Esophagus (tissue), 2 donors: ENCODE measurements around the gene PHF21B. TPM values are rescaled to one million over a fixed set of nuclear protein-coding genes. Genes with fewer than 3 reads are reported as not detected.
"Not testable (repeated sequence)": the region's sequence is repeated elsewhere in the genome, so short reads cannot be mapped to it uniquely, and the experiment has no call there.

Source experiments
- H3K27ac ChIP-seq, 2 donors: one replicate each; pipeline ENCODE4 v1.5.1; 2013; ENCODE audit warnings: low read depth in 2 of 2, mild to moderate bottlenecking in 2 of 2, inconsistent platforms in 1 of 2, low read length in 1 of 2, moderate library complexity in 1 of 2
- H3K27me3 ChIP-seq, 2 donors: one replicate each; pipeline ENCODE4 v1.6.1; 2013; ENCODE audit warnings: low read length in 2 of 2, control low read depth in 1 of 2, mild to moderate bottlenecking in 1 of 2; ENCODE audit not compliant: insufficient read depth in 2 of 2, control insufficient read depth in 1 of 2
- H3K36me3 ChIP-seq, 2 donors: one replicate each; pipeline ENCODE4 v1.6.1; 2013; ENCODE audit warnings: low read length in 1 of 2; ENCODE audit not compliant: control insufficient read depth in 2 of 2, insufficient read depth in 2 of 2
- H3K4me1 ChIP-seq, 2 donors: one replicate each; pipeline ENCODE4 v1.6.1; 2013; ENCODE audit warnings: low read length in 1 of 2; ENCODE audit not compliant: control insufficient read depth in 2 of 2, insufficient read depth in 2 of 2
- H3K4me3 ChIP-seq, 2 donors: one replicate each; pipeline ENCODE4 v1.5.1; 2013; ENCODE audit warnings: low read length in 2 of 2, mild to moderate bottlenecking in 2 of 2, low read depth in 1 of 2, moderate library complexity in 1 of 2
- H3K9me3 ChIP-seq, 2 donors: one replicate each; pipeline ENCODE4 v1.6.1; 2013; ENCODE audit warnings: mild to moderate bottlenecking in 2 of 2, low read depth in 1 of 2, low read length in 1 of 2, moderate library complexity in 1 of 2; ENCODE audit not compliant: control insufficient read depth in 2 of 2, insufficient read depth in 1 of 2
- WGBS, 2 donors: extraction: QIAGEN DNeasy Blood & Tissue Kit; methylation state at CpG; one replicate each; pipeline ENCODE4 v1.1.7; 2013; 5-methylcytosine and 5-hydroxymethylcytosine counted together
- polyA plus RNA-seq, 2 donors: library from polyadenylated mRNA; stranded (reverse); fragments of 200-250 nt; gene quantifications; one replicate each; pipeline ENCODE4 v1.2.3, GENCODE V29; 2013
- donor health status: healthy with polysubstance abuse.
- donor health status: Bipolar disorder and iron deficiency.

Gene PHF21B
- polyA plus RNA-seq, 2 donors: 0.08 to 0.25 TPM

GRCh38 chr22:44927463-44928135, 82.2 kb downstream of the PHF21B start:
- H3K4me3 ChIP-seq: no peak overlapping the region
- H3K36me3 ChIP-seq: no peaks in the 10 kb centered on the region
- no peaks in the 10 kb centered on the region for H3K9me3 ChIP-seq
- H3K27me3 ChIP-seq: no peaks in the 10 kb centered on the region
- no peaks in the 10 kb centered on the region for H3K4me1 ChIP-seq
- WGBS, 2 donors: 57 to 77% methylated on average over 18 of the region's 18 CpGs
- H3K27ac ChIP-seq: no peak overlapping the region

- H3K27ac ChIP-seq: no peak overlapping the region
- WGBS, 2 donors: 86% methylated on average over 32 of the region's 32 CpGs
- no peaks in the 10 kb centered on the region for H3K9me3 ChIP-seq
- no peaks in the 10 kb centered on the region for H3K4me1 ChIP-seq
- no peak overlapping the region for H3K4me3 ChIP-seq
- H3K36me3 ChIP-seq: no peaks in the 10 kb centered on the region
- no peaks in the 10 kb centered on the region for H3K27me3 ChIP-seq
Observed at GRCh38 chr22:44926491-44927415, 83.1 kb downstream of the PHF21B start.

- no peaks in the 10 kb centered on the region for H3K9me3 ChIP-seq
Observed at GRCh38 chr22:44926124-44926475, 83.7 kb downstream of the PHF21B start.

GRCh38 chr22:44925465-44926123, 84.2 kb downstream of the PHF21B start:
- Histone ChIP-seq H3K4me1 (no peaks in the 10 kb centered on the region), H3K4me3 (no peak overlapping the region), H3K27me3 (no peaks in the 10 kb centered on the region), H3K9me3 (no peaks in the 10 kb centered on the region), H3K36me3 (no peaks in the 10 kb centered on the region), H3K27ac (no peak overlapping the region)
- WGBS, 2 donors: 83 to 87% methylated on average over 15 of the region's 15 CpGs

More at GRCh38 chr22:44926124-44926475, 83.7 kb downstream of the PHF21B start:
- Histone ChIP-seq H3K27me3 (no peaks in the 10 kb centered on the region), H3K4me1 (no peaks in the 10 kb centered on the region), H3K4me3 (no peak overlapping the region), H3K27ac (no peak overlapping the region), H3K36me3 (no peaks in the 10 kb centered on the region)
- 89 to 90% methylated on average over 9 to 11 of the region's 11 CpGs for WGBS, 2 donors

- Histone ChIP-seq H3K27me3 (no peaks in the 10 kb centered on the region), H3K4me3 (no peak overlapping the region), H3K36me3 (no peaks in the 10 kb centered on the region), H3K4me1 (no peaks in the 10 kb centered on the region), H3K9me3 (no peaks in the 10 kb centered on the region), H3K27ac (no peak overlapping the region)
- WGBS, 2 donors: 78 to 80% methylated on average over 8 of the region's 8 CpGs
Observed at GRCh38 chr22:44924710-44925109, 85.1 kb downstream of the PHF21B start.

GRCh38 chr22:44924098-44924497, 85.7 kb downstream of the PHF21B start:
- Histone ChIP-seq H3K4me3 (no peak overlapping the region), H3K4me1 (no peaks in the 10 kb centered on the region), H3K9me3 (no peaks in the 10 kb centered on the region), H3K27me3 (no peaks in the 10 kb centered on the region), H3K27ac (no peak overlapping the region), H3K36me3 (no peaks in the 10 kb centered on the region)
- 67 to 71% methylated on average over 5 of the region's 5 CpGs for WGBS, 2 donors

- not testable (repeated sequence) for H3K9me3 ChIP-seq, H3K27ac ChIP-seq, H3K4me3 ChIP-seq, H3K4me1 ChIP-seq, H3K36me3 ChIP-seq, H3K27me3 ChIP-seq
- 88 to 96% methylated on average over 10 to 11 of the region's 11 CpGs for WGBS, 2 donors
Observed at GRCh38 chr22:44921766-44922165, 88.0 kb downstream of the PHF21B start.

- Histone ChIP-seq H3K4me1 (no peaks in the 10 kb centered on the region), H3K36me3 (no peaks in the 10 kb centered on the region), H3K9me3 (no peaks in the 10 kb centered on the region), H3K27me3 (no peaks in the 10 kb centered on the region), H3K4me3 (no peak overlapping the region), H3K27ac (no peak overlapping the region)
- WGBS, 2 donors: 86 to 91% methylated on average over 14 of the region's 14 CpGs
Observed at GRCh38 chr22:44920183-44920582, 89.6 kb downstream of the PHF21B start.

- Histone ChIP-seq H3K4me3 (no peak overlapping the region), H3K27me3 (no peaks in the 10 kb centered on the region), H3K9me3 (no peaks in the 10 kb centered on the region), H3K27ac (no peak overlapping the region), H3K36me3 (no peaks in the 10 kb centered on the region), H3K4me1 (no peaks in the 10 kb centered on the region)
- 80 to 83% methylated on average over 10 of the region's 10 CpGs for WGBS, 2 donors
Observed at GRCh38 chr22:44919691-44920090, 90.1 kb downstream of the PHF21B start.
